GM21360 (cell line): ENCODE results near the gene GPRC5B.

Source experiments
- ATAC-seq: cut with Tn5 transposase; IDR thresholded peaks from one replicate; pipeline ENCODE4 v1.9.1; 2021; ENCODE audit warnings: mild to moderate bottlenecking, moderate library complexity; ENCODE audit not compliant: unreplicated experiment

GPRC5B gene

DNA sequence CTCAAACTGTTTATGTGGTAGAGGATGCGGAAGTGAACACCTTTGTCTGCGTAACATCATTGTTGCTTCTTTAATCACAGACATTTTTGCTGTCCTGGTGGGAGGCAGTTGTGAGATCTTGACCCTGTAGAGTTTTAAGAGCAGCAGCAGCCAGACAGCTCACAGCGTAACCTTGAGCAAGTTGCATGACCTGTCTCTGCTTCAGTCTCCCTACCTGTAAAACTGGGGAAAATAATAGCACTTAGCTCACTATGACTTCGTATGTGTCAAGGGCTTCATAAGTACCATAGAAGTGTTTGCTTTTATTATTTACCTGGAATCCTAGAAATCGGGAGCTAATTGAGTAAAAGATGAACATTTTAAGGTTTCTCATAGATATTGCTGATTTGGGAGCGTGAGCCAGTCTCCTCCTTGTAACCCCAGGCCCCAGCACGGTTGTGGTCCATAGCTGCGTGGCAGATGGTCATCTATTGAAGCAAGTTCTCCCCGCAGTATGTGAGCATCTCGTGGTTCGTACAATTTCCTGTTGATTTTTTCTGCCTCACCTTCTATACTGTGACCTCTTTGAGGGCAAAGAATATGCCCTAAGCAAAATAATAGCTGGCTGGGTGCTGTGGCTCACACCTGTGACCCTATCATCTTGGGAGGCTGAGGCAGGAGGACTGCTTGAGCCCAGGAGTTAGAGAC lies 34.4 kb downstream of the GPRC5B start:
- ATAC-seq, result no peak

- ATAC-seq, result no peak
Measured at GRCh38 chr16:19848756-19849155, 35.9 kb downstream of the GPRC5B start.

DNA sequence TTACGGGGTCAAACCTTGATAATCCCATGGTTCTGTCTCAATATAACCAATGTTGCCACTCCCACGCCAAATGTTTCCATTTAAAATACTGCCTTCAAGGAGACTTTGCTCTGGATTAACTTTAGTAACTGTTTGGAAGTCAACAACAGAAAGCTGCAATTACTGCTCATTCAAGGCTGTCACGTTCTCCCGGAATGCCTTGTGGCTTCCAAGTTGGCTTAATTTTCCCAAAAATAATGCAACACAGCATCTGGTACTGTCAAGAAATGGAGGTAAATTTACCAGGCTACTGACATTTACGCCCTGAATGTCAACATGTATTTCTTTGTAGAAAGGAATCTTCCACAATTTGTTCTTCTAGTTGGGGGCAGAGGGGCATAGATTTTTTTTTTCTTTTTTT lies 38.2 kb downstream of the GPRC5B start:
- ATAC-seq, result no peak

DNA sequence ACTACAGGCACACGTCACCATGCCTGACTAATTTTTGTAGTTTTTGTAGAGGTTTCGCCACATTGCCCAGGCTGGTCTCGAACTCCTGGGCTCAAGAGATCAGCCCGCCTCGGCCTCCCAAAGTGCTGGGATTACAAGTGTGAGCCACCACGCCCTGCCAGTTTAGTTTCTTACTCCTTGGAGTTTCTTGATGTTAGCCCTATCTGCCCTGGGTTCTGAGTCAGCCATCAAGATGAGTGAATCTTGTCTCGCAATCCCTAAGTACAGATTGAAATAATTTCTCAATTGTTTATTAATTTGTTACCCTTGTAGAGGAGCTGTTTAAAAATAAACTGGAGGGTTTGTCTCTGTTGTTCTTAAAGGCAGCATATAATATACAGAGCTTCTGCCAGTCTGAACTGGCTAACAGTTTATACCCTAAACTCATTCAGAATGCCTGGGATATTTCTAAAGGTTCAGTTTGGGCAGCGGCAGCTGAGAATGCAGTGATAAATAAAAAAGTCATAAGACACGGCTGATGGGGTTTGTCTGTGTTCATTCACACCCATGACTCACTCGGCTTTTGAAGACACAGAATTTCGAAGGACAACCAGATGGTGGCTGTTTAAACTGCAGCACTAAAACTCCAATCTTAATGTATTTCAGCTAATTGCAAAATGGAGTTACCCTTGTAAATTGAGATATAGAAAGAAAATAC lies 39.6 kb downstream of the GPRC5B start:
- ATAC-seq, result no peak

DNA sequence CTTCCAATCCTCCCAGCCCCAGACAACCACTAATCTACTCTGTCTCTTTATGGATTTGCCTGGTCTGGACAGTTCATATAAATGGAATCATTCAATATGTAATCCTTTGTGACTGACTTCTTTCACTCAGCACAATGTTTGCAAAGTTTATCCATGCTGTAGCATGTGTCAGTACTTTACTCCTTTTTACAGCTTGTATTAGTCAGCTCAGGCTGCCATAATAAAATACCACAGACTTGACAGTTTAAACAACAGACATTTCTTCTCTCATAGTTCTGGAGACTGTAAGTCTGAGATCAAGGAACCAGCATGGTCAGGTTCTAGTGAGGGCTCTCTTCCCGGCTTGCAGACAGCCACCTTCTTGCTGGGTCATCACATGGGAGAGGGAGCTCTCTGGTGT lies 41.3 kb downstream of the GPRC5B start:
- no peak for ATAC-seq

DNA sequence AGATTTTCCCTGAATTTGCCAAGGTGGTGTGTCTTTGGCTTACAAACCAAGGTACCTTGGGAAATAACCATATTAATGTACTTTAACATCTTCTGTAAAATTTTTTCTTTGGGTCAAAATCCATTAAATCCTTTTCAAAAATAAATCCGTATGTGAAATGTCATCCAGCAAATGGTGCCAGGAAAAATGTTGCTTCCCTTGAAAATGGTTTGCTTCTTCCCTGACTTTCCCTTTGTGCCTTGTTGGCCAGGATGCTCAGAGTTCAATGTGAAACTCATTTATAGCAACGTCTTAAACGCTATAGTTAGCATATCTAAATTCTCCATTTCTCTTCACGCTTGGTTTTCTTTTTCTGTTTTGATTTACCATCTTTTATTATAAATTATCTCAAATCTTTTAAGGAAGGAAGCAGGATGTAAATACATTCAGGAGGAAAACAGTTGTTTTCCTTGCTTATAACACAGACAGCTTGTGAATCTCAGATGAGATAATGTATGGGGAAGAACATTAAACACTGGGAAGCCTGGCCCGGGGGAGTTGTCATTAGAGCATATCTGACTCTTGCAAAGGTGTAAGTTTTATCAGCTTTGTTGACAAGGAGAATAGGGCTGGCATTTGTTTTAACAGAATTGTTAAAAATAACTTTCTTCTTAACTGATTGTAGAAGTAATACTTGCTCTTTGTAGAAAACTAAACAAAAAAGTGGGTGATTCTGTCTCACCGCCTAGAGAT lies 42.1 kb downstream of the GPRC5B start:
- ATAC-seq, result no peak

- no peak for ATAC-seq
Measured at GRCh38 chr16:19841184-19841583, 43.5 kb downstream of the GPRC5B start.

DNA sequence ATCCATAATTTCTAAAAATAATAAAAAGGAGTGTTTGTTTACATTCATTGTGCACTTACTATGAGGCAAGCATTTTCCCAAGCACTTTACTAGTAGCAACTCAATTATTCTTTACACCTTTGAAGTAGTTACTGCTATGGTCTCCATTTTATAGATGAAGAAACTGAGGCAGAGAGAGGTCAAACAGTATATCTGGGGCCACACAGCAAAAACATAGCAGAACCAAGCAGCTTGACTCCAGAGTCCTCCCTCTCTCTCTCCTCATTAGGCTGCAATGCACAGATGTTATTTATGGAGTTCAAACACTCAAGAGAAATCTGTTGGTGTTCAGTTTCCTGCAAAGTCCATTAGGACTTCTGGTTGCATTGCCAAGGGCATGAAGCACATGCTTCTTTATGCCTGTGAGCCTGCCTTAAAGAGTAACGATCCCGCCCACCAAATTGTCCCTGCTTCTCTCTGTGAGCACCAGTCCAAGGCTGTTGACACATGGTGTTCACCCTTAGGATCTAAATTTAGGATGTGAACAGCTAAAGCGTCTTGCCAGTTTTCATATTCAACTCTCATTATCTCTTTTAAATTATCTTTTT lies 44.0 kb downstream of the GPRC5B start:
- ATAC-seq, result no peak

DNA sequence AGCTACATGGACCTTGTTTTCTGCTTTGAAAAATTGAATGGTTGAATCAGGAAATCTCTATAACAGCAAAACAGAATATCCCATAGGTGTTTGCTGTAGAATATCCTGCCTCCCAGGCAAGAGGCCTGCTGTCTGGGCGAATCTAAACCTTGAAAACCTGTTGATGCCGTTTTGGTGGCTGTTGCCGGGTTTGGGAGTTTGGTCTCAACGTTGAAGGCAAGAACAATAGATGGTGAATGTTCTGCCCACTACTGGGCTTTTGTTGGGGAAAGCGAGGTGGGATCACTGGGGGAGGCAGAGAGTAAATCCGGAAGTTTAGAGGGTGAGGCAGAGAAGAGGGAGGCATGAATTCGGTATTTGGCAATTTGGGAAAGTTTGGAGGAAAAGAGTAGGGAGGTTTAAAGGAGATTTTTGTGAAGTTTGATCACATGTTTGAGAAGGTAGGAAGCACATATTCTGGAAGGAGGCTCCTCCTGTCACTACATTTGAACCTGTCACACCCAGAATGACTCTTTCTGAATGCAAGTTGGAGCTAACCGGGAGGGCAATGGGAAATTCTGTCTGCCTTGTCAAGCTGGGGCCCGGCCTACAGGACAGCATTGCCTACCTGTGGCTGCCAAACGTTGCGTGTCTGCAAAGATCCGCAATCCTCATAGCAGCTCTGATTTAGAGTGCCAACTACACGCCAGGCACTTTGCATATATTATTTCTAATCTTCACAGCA lies 46.5 kb downstream of the GPRC5B start:
- no peak for ATAC-seq

DNA sequence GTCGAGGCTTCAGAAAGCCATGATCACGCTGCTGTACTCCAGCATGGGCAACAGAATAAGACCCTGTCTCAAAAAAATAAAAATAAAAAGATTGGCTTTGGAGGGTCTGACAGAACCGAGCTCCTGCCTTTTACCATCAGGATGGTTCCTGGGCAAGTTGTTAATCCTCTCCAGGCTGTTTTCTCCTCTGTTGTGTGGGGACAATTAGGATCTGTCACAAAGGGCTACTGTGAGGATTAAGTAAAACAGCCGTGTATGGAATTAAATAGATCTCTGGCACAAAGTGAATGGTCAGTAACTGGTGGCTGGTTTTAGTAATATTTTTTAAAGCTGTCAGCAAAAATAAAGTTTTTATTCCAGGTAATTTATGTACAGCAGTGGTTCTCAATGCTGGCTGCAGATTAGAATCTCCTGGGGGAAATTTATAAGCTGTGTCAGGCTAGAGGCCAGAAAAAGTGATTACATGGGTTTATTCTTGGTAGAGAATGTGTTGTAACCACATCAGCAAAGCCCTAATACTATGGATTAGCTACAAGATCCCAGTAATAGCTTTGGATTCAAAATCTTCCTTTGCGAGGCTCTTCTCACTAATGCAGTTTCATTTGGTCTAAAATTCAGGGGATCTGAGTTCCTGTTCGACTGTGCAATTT lies 47.2 kb downstream of the GPRC5B start:
- ATAC-seq, result no peak

DNA sequence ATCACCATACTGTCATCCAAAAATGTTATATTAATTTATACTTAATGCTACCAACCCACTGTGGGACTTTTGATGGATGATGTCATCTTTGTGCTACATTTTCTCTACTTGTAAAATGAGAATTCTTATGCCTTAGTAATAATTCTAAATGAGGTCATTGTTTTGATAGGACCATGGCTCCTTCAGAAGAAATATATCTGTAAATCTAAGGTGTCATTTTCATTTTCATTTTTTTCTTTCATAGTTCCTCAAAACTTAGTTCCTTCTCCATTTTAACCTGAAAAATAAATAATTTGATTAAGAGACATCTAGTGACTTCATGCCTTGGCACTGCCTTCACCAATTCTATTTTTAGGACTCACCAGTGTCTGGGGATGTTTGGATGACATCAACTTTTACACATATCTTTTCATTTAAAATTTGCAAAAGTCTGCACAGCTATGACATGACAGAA lies 48.7 kb downstream of the GPRC5B start:
- ATAC-seq, result no peak

- ATAC-seq, result no peak
Measured at GRCh38 chr16:19835196-19835595, 49.5 kb downstream of the GPRC5B start.

DNA sequence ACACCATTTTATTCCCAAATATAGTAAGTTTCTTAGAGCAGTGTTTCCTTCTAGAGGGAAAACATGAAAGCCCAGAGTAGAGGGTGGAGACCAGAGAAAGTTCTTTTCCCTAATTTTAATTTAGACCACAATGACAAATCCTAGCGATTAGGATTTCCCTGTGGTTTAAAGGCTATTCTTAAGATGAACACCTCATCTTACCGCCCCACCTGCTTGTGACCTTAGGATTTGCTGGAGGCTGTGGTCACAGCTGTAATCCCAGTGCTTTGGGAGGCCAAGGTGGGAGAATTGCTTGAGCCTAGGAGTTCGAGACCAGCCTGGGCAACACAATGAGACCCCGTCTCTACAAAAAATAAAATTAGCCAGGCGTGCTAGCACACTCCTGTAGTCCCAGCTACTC lies 51.1 kb downstream of the GPRC5B start:
- no peak for ATAC-seq

GRCh38 chr16:19833176-19833575 lies 51.5 kb downstream of the GPRC5B start:
- no peak for ATAC-seq

DNA sequence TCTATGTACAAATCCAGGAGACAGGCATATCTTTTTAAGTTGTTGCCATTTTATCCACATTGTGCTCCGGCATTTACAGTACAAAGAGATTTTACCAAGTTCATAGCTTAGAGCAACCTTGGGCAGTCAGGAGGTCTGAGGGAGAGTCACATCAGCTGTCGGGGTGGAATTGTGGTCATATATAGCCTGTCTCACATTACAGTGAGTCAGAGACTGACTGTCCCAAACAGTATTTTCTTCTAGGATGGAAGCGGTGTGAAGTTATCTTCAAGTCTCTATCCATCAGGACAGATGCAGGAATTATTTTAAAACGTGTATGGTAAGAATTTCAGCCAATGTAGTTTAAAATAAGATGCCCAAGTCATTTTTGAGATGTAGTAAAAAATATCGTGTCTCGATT lies 53.0 kb downstream of the GPRC5B start:
- no peak for ATAC-seq

GRCh38 chr16:19830902-19831560 lies 53.6 kb downstream of the GPRC5B start:
- no peak for ATAC-seq

DNA sequence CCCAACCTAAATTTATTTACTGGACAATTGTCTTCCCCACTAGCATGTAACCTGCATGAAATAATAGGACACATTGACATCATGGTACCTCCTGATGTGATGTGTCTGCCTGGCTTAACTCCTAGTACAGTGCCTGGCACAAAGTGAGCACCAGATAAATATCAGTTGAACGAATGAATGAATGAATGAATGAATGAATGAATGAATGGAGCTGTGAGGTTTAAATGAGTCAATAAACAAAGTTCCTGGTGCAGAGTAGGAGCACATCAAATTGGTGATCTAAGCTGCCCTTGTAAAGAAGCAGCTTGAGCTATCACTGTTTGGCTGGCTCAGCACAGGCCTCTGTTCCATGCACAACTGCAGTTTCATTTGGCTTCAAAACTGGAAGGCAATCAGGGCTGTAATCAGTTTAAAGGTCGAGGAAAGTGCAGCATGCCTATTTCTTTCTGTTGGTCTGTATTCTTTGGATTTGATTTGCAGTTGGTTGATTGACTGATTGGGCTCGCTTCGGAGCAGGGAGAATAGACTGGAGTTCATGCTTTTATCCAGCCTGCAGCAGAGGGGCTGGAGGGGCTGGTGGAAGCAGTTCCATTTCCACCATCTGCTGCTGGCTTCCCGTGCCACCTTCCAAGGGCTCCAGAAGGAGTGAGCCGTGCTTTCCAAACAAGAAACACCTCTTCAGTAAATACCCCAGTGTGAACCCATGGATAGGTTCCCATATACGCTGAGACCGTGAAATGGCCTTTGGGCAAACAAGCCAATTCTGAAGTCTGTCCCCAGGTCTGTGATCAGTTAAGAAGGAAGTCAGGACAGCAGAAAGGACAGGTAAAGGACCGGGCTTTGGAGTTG lies 54.6 kb downstream of the GPRC5B start:
- no peak for ATAC-seq

GRCh38 chr16:19824216-19824615 lies 60.4 kb downstream of the GPRC5B start:
- no peak for ATAC-seq

DNA sequence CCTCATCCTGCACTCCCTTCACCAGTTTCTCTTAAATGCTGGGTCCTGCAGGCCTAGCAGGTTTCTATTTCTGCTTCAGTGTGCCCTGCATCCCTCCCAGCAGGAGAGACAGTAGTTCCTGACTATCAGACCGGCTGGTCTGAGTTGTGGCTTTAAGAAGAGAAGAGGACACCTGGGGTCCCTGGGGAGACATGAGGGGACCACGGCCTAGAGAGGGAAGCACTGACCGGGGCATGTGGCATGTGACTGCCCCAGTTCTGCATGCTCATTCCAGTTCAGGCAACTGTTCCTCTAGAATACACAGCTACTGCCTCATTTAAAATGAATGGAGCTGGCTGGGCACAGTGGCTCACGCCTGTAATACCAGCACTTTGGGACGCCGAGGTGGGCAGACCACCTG lies 61.3 kb downstream of the GPRC5B start:
- ATAC-seq, result no peak
